Activated T-cell treated with anti-CD3 and anti-CD28 coated beads for 24 hours (primary cell): Measurements from ENCODE around the gene DOCK2.

Source experiments
- DNase-seq: peaks from one replicate; pipeline ENCODE4 v3.0.0-alpha.2; 2020; ENCODE audit warnings: low read depth

DOCK2 gene

GRCh38 chr5:169864483-169864882, 227.4 kb downstream of the DOCK2 start:
- no peak for DNase-seq

GRCh38 chr5:169867347-169867746, 230.3 kb downstream of the DOCK2 start:
- no peak for DNase-seq

- no peak for DNase-seq
These were observed 232.0 kb downstream of the DOCK2 start for GRCh38 chr5:169869066-169869465.

GRCh38 chr5:169870211-169870610, 233.1 kb downstream of the DOCK2 start:
- DNase-seq = no peak

- DNase-seq = no peak
These were observed 234.9 kb downstream of the DOCK2 start for GRCh38 chr5:169871826-169872490.

GRCh38 chr5:169873642-169874041, 236.6 kb downstream of the DOCK2 start:
- DNase-seq = no peak

- DNase-seq = no peak
These were observed 237.5 kb downstream of the DOCK2 start for GRCh38 chr5:169874621-169875020.

GRCh38 chr5:169875091-169875728, 238.1 kb downstream of the DOCK2 start:
- DNase-seq = no peak

GRCh38 chr5:169875731-169876130, 238.7 kb downstream of the DOCK2 start:
- DNase-seq = no peak

GRCh38 chr5:169876386-169876785, 239.3 kb downstream of the DOCK2 start:
- DNase-seq = no peak

- DNase-seq = no peak
These were observed 243.1 kb downstream of the DOCK2 start for GRCh38 chr5:169880012-169880663.

GRCh38 chr5:169880785-169881184, 243.7 kb downstream of the DOCK2 start:
- no peak for DNase-seq

GRCh38 chr5:169881702-169882303, 244.7 kb downstream of the DOCK2 start:
- DNase-seq = no peak

GRCh38 chr5:169886033-169886432, 249.0 kb downstream of the DOCK2 start:
- DNase-seq = no peak

GRCh38 chr5:169886677-169887076, 249.6 kb downstream of the DOCK2 start:
- DNase-seq = no peak

GRCh38 chr5:169889572-169889971, 252.5 kb downstream of the DOCK2 start:
- DNase-seq = no peak

- DNase-seq = no peak
These were observed 255.9 kb downstream of the DOCK2 start for GRCh38 chr5:169893010-169893409.

- DNase-seq = no peak
These were observed 256.5 kb downstream of the DOCK2 start for GRCh38 chr5:169893571-169893970.

GRCh38 chr5:169895926-169896325, 258.9 kb downstream of the DOCK2 start:
- DNase-seq = no peak

- no peak for DNase-seq
These were observed 260.4 kb downstream of the DOCK2 start for GRCh38 chr5:169897481-169897880.

- no peak for DNase-seq
These were observed 264.8 kb downstream of the DOCK2 start for GRCh38 chr5:169901896-169902295.

- no peak for DNase-seq
These were observed 267.0 kb downstream of the DOCK2 start for GRCh38 chr5:169904059-169904458.

- DNase-seq = no peak
These were observed 267.4 kb downstream of the DOCK2 start for GRCh38 chr5:169904508-169904907.
